ENCODE results near the gene RGS9BP.
"Not testable (repeated sequence)": the region's sequence is repeated elsewhere in the genome, so short reads cannot be mapped to it uniquely, and the experiment has no call there.

RGS9BP gene

GRCh38 chr19:32695506-32695905, 19.9 kb downstream of the RGS9BP start:
- not testable (repeated sequence) for DNase-seq (ENCODE audit: low read depth)

DNA sequence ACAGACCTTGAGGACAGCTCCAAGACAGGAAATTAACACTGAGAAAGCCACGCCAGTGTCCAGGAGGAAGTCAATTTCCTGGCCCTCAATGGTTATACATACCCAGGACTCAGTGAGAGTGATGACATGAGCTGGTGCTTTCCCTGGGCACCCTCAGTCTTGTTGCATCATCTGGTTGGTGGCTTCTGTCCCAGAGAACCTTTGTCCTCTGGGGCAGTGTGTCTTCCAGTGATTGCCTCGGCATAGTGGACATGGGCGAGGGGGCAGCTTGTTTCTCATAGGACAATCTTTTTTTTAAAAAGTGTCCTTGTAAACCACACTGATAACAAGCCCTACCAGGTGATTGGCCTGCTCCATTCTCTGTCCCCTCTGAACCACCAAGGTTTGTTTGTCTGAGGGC, 21.1 kb downstream of the RGS9BP start:
- DNase-seq (ENCODE audit: low read depth), result not testable (repeated sequence)

DNA sequence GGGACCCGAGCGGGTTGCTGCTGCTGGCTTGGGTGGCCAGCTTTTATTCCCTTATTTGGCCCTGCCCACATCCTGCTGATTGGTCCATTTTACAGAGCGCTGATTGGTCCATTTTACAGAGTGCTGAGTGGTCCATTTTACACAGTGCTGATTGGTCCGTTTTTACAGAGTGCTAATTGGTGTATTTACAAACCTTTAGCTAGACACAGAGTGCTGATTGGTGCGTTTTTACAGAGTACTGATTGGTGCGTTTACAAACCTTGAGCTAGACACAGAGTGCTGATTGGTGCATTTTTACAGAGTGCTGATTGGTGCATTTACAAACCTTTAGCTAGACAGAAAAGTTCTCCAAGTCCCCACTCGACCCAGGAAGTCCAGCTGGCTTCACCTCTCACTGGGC, 24.5 kb downstream of the RGS9BP start:
- not testable (repeated sequence) for DNase-seq (ENCODE audit: low read depth)

GRCh38 chr19:32702010-32702409, 26.4 kb downstream of the RGS9BP start:
- DNase-seq (ENCODE audit: low read depth), result no peak

DNA sequence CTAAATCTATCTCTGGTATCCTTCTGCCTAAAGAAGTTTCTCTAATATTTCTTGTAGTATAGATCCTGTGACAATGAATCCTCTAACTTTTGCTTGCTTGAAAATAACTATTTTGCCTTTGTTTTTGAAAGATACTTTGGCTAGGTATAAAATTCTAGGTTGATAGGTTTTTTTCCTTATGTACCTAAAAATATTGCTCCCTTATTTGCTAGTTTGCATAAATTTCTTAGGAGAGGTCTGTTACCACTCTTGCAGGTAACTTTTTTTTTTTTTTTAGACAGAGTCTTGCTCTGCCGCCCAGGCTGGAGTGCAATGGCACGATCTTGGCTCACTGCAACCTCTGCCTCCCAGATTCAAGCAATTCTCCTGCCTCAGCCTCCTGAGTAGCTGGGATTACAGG, 28.4 kb downstream of the RGS9BP start:
- not testable (repeated sequence) for DNase-seq (ENCODE audit: low read depth)

GRCh38 chr19:32708457-32708856, 32.8 kb downstream of the RGS9BP start:
- no peak for DNase-seq (ENCODE audit: low read depth)

DNA sequence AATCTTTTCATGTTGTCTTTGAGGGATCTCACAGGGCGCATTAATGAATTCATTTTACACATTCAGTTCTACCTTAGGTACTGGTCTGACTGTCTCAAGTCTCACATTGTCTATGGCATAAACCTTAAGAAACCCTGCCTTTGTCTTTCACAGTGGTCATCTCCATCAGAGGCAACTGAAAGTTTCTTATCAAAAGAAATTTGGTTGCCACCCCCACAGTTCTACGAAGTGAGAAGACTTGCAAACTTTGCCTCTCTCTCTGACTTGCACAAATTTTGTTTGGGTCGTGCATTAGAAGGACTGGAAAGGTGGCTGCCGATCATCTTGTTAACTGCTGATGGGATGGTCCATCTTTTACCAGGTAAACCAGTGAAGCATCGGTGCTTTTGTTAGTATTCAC, 33.4 kb downstream of the RGS9BP start:
- DNase-seq (ENCODE audit: low read depth), result no peak

DNA sequence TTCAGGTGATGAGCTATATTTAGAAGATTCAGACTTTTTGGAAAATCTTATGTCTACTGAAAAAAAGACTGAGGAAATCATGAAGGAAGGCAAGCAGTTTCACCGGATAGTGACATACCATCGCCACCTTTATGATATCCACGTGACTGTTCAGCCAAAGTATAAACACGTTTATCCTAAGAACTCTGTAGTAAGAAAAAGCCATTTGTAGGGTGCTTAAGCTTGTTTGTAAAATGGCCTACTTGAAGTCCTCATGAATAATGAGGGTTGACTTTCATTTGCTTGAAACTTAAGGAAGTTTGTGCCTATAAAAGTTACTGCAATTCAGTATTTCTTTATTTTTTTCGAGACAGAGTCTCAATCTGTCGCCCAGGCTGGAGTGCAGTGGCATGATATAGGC, 36.1 kb downstream of the RGS9BP start:
- no peak for DNase-seq (ENCODE audit: low read depth)

DNA sequence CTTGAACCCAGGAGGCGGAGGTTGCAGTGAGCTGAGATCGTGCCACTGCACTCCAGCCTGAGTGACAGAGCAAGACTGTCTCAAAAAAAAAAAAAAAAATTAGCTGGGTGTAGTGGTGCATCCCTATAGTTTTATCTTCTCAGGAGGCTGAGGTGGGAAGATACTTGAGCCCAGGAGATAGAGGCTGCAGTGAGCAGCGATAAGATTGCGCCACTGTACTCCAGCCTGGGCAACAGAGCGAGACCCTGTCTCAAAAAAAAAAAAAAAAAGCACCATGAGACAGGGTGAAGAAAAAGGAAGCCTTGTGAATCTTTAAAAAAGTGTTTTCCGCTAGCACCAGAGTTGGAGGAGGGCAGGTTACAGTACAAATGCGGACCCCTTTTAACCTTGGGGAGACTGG, 40.6 kb downstream of the RGS9BP start:
- DNase-seq (ENCODE audit: low read depth), result not testable (repeated sequence)

DNA sequence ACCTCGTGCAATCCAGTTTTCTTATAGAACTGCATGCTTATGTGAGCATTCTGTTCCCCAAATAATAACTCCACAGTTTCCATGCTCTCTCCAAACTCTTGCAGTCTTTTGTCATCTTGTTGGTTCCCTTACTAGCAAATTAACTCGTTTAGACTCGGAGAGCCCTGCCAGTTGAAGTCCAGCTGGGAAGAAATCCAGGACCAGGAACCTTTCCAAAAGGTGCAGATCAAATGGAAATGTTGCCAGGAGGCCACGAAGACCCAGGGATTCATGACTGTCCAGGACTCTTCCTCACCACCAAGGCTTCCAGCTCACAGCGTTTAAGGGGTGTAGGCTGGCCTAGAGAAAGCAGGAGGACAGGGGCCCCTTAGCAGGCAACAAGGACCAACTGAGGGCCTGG, 41.8 kb downstream of the RGS9BP start:
- no peak for DNase-seq (ENCODE audit: low read depth)

DNA sequence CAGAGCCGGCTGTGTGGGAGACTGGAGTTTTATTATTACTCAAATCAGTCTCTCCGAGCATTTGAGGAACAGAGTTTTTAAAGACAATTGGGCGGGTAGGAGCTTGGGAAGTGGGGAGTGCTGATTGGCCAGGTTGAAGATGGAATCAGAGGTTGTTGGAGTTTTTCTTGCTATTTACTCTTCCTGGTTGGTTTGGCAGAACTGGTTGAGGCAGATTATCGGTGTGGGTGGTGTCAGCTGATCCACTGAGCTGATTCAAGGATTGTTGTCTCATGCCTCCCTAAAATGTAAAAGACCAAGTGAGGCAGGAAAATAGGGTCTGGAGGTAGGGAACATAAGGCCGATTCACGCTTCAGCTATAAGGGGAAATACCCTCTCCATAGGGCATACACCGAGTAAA, 42.6 kb downstream of the RGS9BP start:
- no peak for DNase-seq (ENCODE audit: low read depth)

GRCh38 chr19:32719611-32720059, 44.0 kb downstream of the RGS9BP start, which contains the start of gene TDRD12:
Gene TDRD12, plus strand, starts transcription at chr19:32719767. Its CDS starts 306 bp downstream, at chr19:32720073.
- DNase-seq (ENCODE audit: low read depth), result no peak

GRCh38 chr19:32720216-32720935, 44.7 kb downstream of the RGS9BP start:
- no peak for DNase-seq (ENCODE audit: low read depth)

GRCh38 chr19:32720936-32721250, 45.2 kb downstream of the RGS9BP start:
- DNase-seq (ENCODE audit: low read depth), result no peak
